GM18499 (cell line): Measurements from ENCODE around the gene UROS.
A peak's percentile ranks its signal among the peaks of the same experiment; 100 is the strongest.

Experiments
- ATAC-seq: cut with Tn5 transposase; IDR thresholded peaks from one replicate; pipeline ENCODE4 v1.9.1; 2021; ENCODE audit warnings: moderate number of reproducible peaks; ENCODE audit not compliant: insufficient read depth, unreplicated experiment

UROS gene

GRCh38 chr10:125838802-125839575 is 15.9 kb upstream of the UROS start:
- ATAC-seq, result no peak

- no peak for ATAC-seq
These were observed 13.7 kb upstream of the UROS start for GRCh38 chr10:125836746-125837145.

- no peak for ATAC-seq
These were observed 5.3 kb upstream of the UROS start for GRCh38 chr10:125828311-125828710.

GRCh38 chr10:125827133-125827532 is 4.1 kb upstream of the UROS start:
- no peak for ATAC-seq

- no peak for ATAC-seq
These were observed 1.7 kb upstream of the UROS start for GRCh38 chr10:125824736-125825135.

- no peak for ATAC-seq
These were observed 699 bp upstream of the UROS start for GRCh38 chr10:125823663-125824251.

GRCh38 chr10:125820701-125821100 is 2.4 kb downstream of the UROS start:
- peak; percentile 44 for ATAC-seq

- ATAC-seq, result no peak
These were observed 5.6 kb downstream of the UROS start for GRCh38 chr10:125817337-125817946.

GRCh38 chr10:125816548-125816947 is 6.5 kb downstream of the UROS start:
- no peak for ATAC-seq

- ATAC-seq, result no peak
These were observed 7.3 kb downstream of the UROS start for GRCh38 chr10:125815764-125816163.

GRCh38 chr10:125812128-125812750 is 10.8 kb downstream of the UROS start:
- no peak for ATAC-seq

- no peak for ATAC-seq
These were observed 11.8 kb downstream of the UROS start for GRCh38 chr10:125811251-125811650.

GRCh38 chr10:125808047-125808446 is 15.0 kb downstream of the UROS start:
- ATAC-seq, result no peak

GRCh38 chr10:125802739-125803138 is 20.3 kb downstream of the UROS start:
- no peak for ATAC-seq

GRCh38 chr10:125802131-125802530 is 20.9 kb downstream of the UROS start:
- ATAC-seq, result no peak

GRCh38 chr10:125801574-125801973 is 21.5 kb downstream of the UROS start:
- no peak for ATAC-seq

- ATAC-seq, result no peak
These were observed 23.4 kb downstream of the UROS start for GRCh38 chr10:125799451-125800182.

- no peak for ATAC-seq
These were observed 24.9 kb downstream of the UROS start for GRCh38 chr10:125797994-125798662.

GRCh38 chr10:125797424-125797823 is 25.6 kb downstream of the UROS start:
- no peak for ATAC-seq

GRCh38 chr10:125795637-125796190 is 27.3 kb downstream of the UROS start:
- no peak for ATAC-seq
